Spleen (tissue), 10 donors: ENCODE measurements around the gene POLE3. TPM values are rescaled to one million over a fixed set of nuclear protein-coding genes. Genes with fewer than 3 reads are reported as not detected.

ENCODE experiments used
- polyA plus RNA-seq, 3 donors: library from polyadenylated mRNA; stranded (reverse); fragments of 200-250 nt; gene quantifications; one replicate each; pipeline ENCODE4 v1.2.1, GENCODE V29; 2013
- total RNA-seq, 7 donors: library from RNA; depleted of rRNA in 3 of 7; stranded (reverse); fragments of >200 nt in 3 of 7; fragmentation: NEBNext Ultra II Directional in 4 of 7; extraction: Animal tissue kit (Norgen Biotek cat#: 25700) in 4 of 7; gene quantifications; one replicate each; pipeline versions ENCODE4 v1.1.0 to v1.2.1, GENCODE V29; 2016 to 2021
- donor health status: healthy with polysubstance abuse.
- donor health status: DM: no; HTN: no; CAD: no; lungs with moderate emphysema.
- donor health status: DM: no; HTN: no; CAD: no.
- donor health status: Bipolar disorder and iron deficiency.
- donor health status: healthy.
- donor health status: DM: no; HTN: no; CAD: no.
- donor health status: DM: yes; HTN: yes; CAD: no.

Gene POLE3
- total and polyA plus RNA-seq, 10 donors = 29.3 to 53.0 (median 37.0) TPM

Other genes with a start within 250 kb of the POLE3 start
- 10 to 100 TPM; 50.7 to 68.0 (median 60.0) TPM for gene FKBP15, start 189.4 kb downstream of the POLE3 start, total RNA-seq
- gene FKBP15, start 189.4 kb downstream of the POLE3 start, polyA plus RNA-seq = 10 to 100 TPM; 11.5 to 18.4 (median 12.4) TPM
- gene SLC31A1, start 189.1 kb downstream of the POLE3 start, total RNA-seq = 10 to 100 TPM; 17.7 to 22.7 (median 19.2) TPM
- gene SLC31A1, start 189.1 kb downstream of the POLE3 start, polyA plus RNA-seq = 1 to 10 TPM; 3.0 to 5.5 (median 3.3) TPM
- 10 to 100 TPM; 20.6 to 31.3 (median 27.1) TPM for gene CDC26, start 135.1 kb downstream of the POLE3 start, total RNA-seq
- 10 to 100 TPM; 41.5 to 42.9 (median 41.8) TPM for gene CDC26, start 135.1 kb downstream of the POLE3 start, polyA plus RNA-seq
- gene PRPF4, start 135.0 kb downstream of the POLE3 start, total RNA-seq = 10 to 100 TPM; 13.5 to 20.2 (median 17.5) TPM
- 10 to 100 TPM in 2 of 3 donors, 1 to 10 TPM in 1; 7.7 to 12.4 (median 10.5) TPM for gene PRPF4, start 135.0 kb downstream of the POLE3 start, polyA plus RNA-seq
- under 1 TPM in 1 of 7 donors, not detected in 6; 0.35 TPM for gene RNF183, start 107.3 kb downstream of the POLE3 start, total RNA-seq
- gene RNF183, start 107.3 kb downstream of the POLE3 start, polyA plus RNA-seq = under 1 TPM; 0.06 to 0.09 (median 0.08) TPM
- gene WDR31, start 70.4 kb downstream of the POLE3 start, total RNA-seq = 1 to 10 TPM in 3 of 7 donors, under 1 TPM in 4; 0.46 to 2.3 (median 0.94) TPM
- under 1 TPM; 0.15 to 0.35 (median 0.27) TPM for gene WDR31, start 70.4 kb downstream of the POLE3 start, polyA plus RNA-seq
- 1 to 10 TPM in 3 of 7 donors, under 1 TPM in 4; 0.47 to 1.7 (median 0.79) TPM for gene BSPRY, start 61.1 kb downstream of the POLE3 start, total RNA-seq
- gene BSPRY, start 61.1 kb downstream of the POLE3 start, polyA plus RNA-seq = under 1 TPM; 0.26 to 0.77 (median 0.26) TPM
- 10 to 100 TPM; 13.5 to 38.3 (median 16.7) TPM for gene HDHD3, start 33.7 kb downstream of the POLE3 start, total RNA-seq
- gene HDHD3, start 33.7 kb downstream of the POLE3 start, polyA plus RNA-seq = 10 to 100 TPM; 17.2 to 26.0 (median 23.8) TPM
- 10 to 100 TPM; 19.3 to 31.1 (median 29.5) TPM for gene ALAD, start 9.4 kb downstream of the POLE3 start, total RNA-seq
- gene ALAD, start 9.4 kb downstream of the POLE3 start, polyA plus RNA-seq = 10 to 100 TPM; 14.4 to 21.7 (median 15.9) TPM
- gene C9orf43, start 72 bp upstream of the POLE3 start, total RNA-seq = under 1 TPM in 5 of 7 donors, not detected in 2; 0.37 to 0.92 (median 0.46) TPM
- gene C9orf43, start 72 bp upstream of the POLE3 start, polyA plus RNA-seq = under 1 TPM; 0.27 to 0.59 (median 0.48) TPM
- gene RGS3, start 53.1 kb upstream of the POLE3 start, total RNA-seq = 100 to 1,000 TPM in 1 of 7 donors, 10 to 100 TPM in 6; 63.2 to 122 (median 84.4) TPM
- 10 to 100 TPM; 17.5 to 48.3 (median 26.5) TPM for gene RGS3, start 53.1 kb upstream of the POLE3 start, polyA plus RNA-seq